GM21786 (cell line): ENCODE results near the gene CCSER2.
A peak's percentile ranks its signal among the peaks of the same experiment; 100 is the strongest.

Experiments used
- ATAC-seq: cut with Tn5 transposase; IDR thresholded peaks from one replicate; pipeline ENCODE4 v1.9.1; 2021; ENCODE audit not compliant: unreplicated experiment

Gene CCSER2

GRCh38 chr10:84540617-84541288 lies 212.4 kb downstream of the CCSER2 start:
- ATAC-seq: peak; percentile 71

GRCh38 chr10:84541289-84541637 lies 212.9 kb downstream of the CCSER2 start:
- no peak for ATAC-seq

- ATAC-seq: no peak
Observed at GRCh38 chr10:84542522-84543490, 214.4 kb downstream of the CCSER2 start.

- no peak for ATAC-seq
Observed at GRCh38 chr10:84543948-84544347, 215.6 kb downstream of the CCSER2 start.

- no peak for ATAC-seq
Observed at GRCh38 chr10:84545651-84546050, 217.3 kb downstream of the CCSER2 start.

GRCh38 chr10:84546609-84547008 lies 218.2 kb downstream of the CCSER2 start:
- no peak for ATAC-seq

GRCh38 chr10:84547616-84548015 lies 219.2 kb downstream of the CCSER2 start:
- no peak for ATAC-seq

GRCh38 chr10:84548869-84549268 lies 220.5 kb downstream of the CCSER2 start:
- no peak for ATAC-seq

- ATAC-seq: no peak
Observed at GRCh38 chr10:84549368-84550165, 221.2 kb downstream of the CCSER2 start.

- ATAC-seq: no peak
Observed at GRCh38 chr10:84550756-84551436, 222.5 kb downstream of the CCSER2 start.

GRCh38 chr10:84551437-84552120 lies 223.2 kb downstream of the CCSER2 start:
- ATAC-seq: no peak

GRCh38 chr10:84552478-84552877 lies 224.1 kb downstream of the CCSER2 start:
- no peak for ATAC-seq

GRCh38 chr10:84562592-84562991 lies 234.2 kb downstream of the CCSER2 start:
- ATAC-seq: no peak

- peak; percentile 92 for ATAC-seq
Observed at GRCh38 chr10:84563355-84563754, 235.0 kb downstream of the CCSER2 start.

- peak; percentile 51 for ATAC-seq
Observed at GRCh38 chr10:84563868-84564267, 235.5 kb downstream of the CCSER2 start.

GRCh38 chr10:84565881-84566582 lies 237.6 kb downstream of the CCSER2 start:
- no peak for ATAC-seq

- no peak for ATAC-seq
Observed at GRCh38 chr10:84567133-84567532, 238.7 kb downstream of the CCSER2 start.
